ENCODE measurements around the gene MACROH2A1. TPM values are rescaled to one million over a fixed set of nuclear protein-coding genes. Genes with fewer than 3 reads are reported as not detected.

The MACROH2A1 gene
- total and polyA plus RNA-seq, 2 of the 4 experiments (the other 2 are of a cell fraction), result 122 to 126 TPM

DNA sequence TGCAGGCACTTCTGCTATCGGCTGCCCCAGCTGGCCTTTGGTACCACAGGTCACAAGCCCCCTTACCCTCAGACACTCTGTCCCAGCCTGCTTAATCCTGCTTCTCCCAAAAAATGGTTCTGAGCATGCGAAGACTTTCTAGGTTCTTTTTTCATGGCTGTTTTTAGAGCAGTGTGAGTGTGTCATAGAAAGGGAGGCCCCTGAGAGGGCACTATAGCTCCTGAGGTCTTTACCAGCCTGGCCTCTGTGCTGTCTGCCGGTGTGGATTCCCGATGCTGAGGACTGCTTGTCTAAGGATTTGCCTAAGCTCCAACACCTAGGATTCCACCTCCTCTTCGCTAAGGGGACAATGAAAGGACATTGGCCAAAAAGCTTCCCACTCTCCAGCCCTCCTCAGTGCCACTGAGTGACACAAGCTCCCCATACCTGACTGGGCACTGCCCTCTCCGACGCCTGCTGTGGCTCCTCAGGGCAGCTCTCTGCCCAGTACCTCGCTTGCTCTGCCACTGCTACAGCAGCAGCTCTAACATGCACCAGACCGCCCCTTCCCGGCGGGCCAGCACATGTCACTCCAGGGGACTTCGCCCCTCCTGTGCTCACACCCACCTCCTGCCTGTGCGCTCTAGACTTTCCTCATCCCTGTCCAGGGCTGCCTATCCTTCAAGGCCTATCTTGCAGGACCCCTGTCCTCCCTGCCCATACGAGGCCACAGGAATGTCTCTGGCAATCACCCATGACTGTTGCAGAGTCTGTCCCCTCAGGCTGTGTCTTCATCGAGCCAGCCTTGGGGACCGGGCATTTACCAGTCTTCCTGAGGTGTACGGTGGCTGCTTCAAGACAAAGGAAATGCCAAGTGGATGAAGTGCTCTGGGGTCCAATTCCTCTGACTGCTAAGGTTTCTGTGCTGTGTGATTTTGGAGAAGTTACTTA, 21.0 kb downstream of the MACROH2A1 start (continued):
- TF ChIP-seq, protein P1, sequence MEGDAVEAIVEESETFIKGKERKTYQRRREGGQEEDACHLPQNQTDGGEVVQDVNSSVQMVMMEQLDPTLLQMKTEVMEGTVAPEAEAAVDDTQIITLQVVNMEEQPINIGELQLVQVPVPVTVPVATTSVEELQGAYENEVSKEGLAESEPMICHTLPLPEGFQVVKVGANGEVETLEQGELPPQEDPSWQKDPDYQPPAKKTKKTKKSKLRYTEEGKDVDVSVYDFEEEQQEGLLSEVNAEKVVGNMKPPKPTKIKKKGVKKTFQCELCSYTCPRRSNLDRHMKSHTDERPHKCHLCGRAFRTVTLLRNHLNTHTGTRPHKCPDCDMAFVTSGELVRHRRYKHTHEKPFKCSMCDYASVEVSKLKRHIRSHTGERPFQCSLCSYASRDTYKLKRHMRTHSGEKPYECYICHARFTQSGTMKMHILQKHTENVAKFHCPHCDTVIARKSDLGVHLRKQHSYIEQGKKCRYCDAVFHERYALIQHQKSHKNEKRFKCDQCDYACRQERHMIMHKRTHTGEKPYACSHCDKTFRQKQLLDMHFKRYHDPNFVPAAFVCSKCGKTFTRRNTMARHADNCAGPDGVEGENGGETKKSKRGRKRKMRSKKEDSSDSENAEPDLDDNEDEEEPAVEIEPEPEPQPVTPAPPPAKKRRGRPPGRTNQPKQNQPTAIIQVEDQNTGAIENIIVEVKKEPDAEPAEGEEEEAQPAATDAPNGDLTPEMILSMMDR (conservative IDR thresholded peaks at IDR 0.05; ENCODE audit: low read depth, low read length), result no peak

Data from IMR-90 (cell line).